PFSK-1 (cell line): ENCODE results near the gene HGFAC.

ENCODE experiments used
- FOXP2 ChIP-seq: optimal IDR thresholded peaks from 2 replicates; pipeline ENCODE3; 2011; ENCODE audit warnings: borderline replicate concordance, control low read depth, inconsistent platforms; ENCODE audit not compliant: insufficient read depth; ENCODE audit errors: extremely low read length, extremely low read depth
- POLR2AphosphoS5 ChIP-seq: IDR thresholded peaks from 2 replicates; pipeline ENCODE4 v1.6.1; 2012; ENCODE audit warnings: low read depth, mild to moderate bottlenecking, control low read depth, low read length, moderate library complexity
- SIN3A ChIP-seq: IDR thresholded peaks from 2 replicates; pipeline ENCODE4 v1.6.1; 2012; ENCODE audit warnings: mild to moderate bottlenecking, low read length, moderate library complexity, borderline replicate concordance; ENCODE audit not compliant: insufficient read depth
- TAF1 ChIP-seq: IDR thresholded peaks from 2 replicates; pipeline ENCODE4 v1.6.1; 2012; ENCODE audit warnings: low read length, control low read depth, borderline replicate concordance; ENCODE audit not compliant: insufficient read depth
- TF ChIP-seq, protein P1 (sequence below), 2 experiments: IDR thresholded peaks; 2 replicates each; pipeline versions ENCODE4 v1.6.1 to v1.8.0; 2011 to 2012; ENCODE audit warnings: low read depth in 2 of 2, low read length in 2 of 2, control low read depth in 1 of 2, inconsistent platforms in 1 of 2, mild to moderate bottlenecking in 1 of 2, moderate library complexity in 1 of 2; ENCODE audit not compliant: insufficient read depth in 1 of 2

The HGFAC gene

DNA sequence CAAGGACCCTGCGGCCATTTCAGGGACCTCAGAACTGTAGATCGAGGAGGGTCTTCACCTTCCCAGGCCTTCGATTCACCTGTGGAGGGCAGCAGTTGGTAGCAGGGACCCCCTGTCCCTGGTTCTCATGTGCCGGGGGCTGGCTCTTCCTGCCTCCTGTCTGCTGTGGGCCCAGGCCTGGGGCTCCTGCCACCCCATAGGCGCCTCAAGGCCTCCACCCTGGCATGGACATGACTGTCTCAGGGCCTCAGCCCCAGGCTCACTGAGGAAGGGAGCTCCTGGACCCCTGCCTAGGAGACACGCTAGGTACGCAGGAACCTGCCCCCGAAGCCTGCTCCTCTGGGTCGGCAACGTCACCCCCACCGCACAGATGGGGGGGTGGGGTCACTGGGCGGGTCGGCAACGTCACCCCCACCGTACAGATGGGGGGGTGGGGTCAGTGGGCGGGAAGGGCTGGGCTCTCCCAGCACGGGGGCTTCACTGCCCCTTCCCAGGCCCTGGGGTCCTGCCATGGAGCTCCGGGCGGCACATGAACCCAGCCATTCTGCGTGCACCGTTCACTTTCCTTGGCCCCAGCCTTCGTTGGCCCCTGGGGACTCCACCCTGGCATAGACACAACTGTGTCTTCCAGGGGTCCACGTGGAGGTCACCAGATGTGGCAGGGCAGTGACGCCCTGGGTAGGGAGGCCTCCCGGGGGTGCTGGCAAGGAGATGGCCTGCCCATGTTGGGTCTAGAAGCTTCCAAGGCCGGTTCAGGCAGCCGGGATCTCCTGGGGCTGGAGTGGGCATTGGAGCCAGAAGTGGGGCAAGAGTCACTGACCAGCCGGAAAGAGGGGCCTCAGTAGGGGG lies 3.5 kb upstream of the HGFAC start:
- TF ChIP-seq TAF1 (no peak), POLR2AphosphoS5 (no peak), SIN3A (no peak), FOXP2 (no peak)
- TF ChIP-seq, protein P1, sequence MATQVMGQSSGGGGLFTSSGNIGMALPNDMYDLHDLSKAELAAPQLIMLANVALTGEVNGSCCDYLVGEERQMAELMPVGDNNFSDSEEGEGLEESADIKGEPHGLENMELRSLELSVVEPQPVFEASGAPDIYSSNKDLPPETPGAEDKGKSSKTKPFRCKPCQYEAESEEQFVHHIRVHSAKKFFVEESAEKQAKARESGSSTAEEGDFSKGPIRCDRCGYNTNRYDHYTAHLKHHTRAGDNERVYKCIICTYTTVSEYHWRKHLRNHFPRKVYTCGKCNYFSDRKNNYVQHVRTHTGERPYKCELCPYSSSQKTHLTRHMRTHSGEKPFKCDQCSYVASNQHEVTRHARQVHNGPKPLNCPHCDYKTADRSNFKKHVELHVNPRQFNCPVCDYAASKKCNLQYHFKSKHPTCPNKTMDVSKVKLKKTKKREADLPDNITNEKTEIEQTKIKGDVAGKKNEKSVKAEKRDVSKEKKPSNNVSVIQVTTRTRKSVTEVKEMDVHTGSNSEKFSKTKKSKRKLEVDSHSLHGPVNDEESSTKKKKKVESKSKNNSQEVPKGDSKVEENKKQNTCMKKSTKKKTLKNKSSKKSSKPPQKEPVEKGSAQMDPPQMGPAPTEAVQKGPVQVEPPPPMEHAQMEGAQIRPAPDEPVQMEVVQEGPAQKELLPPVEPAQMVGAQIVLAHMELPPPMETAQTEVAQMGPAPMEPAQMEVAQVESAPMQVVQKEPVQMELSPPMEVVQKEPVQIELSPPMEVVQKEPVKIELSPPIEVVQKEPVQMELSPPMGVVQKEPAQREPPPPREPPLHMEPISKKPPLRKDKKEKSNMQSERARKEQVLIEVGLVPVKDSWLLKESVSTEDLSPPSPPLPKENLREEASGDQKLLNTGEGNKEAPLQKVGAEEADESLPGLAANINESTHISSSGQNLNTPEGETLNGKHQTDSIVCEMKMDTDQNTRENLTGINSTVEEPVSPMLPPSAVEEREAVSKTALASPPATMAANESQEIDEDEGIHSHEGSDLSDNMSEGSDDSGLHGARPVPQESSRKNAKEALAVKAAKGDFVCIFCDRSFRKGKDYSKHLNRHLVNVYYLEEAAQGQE (IDR thresholded peaks at IDR 0.05; ENCODE audit: insufficient read depth in 1 of 2, low read depth in 2 of 2, low read length in 2 of 2): no peak

DNA sequence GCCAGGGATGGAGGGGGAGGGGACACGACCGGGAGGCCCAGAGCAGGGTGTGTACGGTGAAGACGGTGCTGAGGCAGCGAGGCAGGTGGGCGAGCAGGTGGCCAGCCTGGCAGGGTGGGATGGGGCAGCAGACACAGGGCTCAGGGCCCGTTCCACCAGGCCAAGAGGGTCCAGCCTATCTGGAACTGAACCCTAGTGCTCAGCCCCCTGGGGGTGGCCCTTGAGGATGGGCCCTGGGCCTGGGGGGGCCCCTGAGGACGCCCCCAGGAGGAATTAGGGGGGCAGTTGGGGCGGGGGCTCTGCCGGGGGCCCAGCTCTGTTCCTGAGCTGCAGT lies 3.0 kb upstream of the HGFAC start:
- TF ChIP-seq SIN3A (no peak), TAF1 (no peak), POLR2AphosphoS5 (no peak), FOXP2 (no peak)
- TF ChIP-seq, protein P1 (IDR thresholded peaks at IDR 0.05; ENCODE audit: insufficient read depth in 1 of 2, low read depth in 2 of 2, low read length in 2 of 2): no peak

DNA sequence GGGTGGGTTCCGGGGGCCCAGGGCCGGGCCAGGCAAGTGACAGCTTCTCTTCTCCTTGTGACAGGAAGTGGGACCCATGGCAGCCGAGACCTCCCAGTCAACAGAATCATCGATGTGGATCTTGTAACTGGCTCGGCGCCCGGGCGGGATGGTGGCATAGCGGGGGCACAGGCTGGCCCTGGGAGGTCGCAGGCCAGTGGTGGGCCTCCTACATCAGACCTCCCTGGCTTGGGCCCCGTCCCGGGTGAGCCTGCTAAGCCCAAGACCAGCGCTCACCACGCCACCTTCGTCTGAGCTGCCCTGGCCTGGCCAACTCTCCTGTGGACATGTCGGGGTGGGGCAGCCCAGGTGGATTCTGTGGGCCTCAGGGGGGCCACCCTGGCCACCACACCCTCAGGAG lies 2.4 kb upstream of the HGFAC start:
- TF ChIP-seq, protein P1 (IDR thresholded peaks at IDR 0.05; ENCODE audit: insufficient read depth in 1 of 2, low read depth in 2 of 2, low read length in 2 of 2): no peak

DNA sequence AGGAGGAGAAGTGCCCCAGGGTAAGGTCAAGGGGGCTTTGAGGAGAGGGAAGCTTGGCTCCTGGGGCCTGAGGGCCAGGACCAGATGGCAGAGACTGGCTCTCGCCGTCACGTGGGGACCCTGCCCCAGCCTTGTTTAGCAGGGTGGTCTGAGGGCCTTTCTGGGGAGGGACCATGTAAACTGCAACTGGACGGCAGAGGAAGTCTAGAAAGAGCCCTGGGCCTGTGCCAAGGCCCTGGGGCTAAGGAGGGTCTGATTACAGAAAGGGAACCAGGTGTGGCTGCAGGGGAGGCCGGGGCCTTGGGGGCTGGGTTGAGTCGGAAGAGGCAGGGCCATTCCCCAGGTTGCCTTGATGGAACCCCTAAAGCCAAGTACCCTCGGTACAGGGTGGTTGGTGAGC lies 1.8 kb upstream of the HGFAC start:
- no peak for TF ChIP-seq POLR2AphosphoS5
- TF ChIP-seq SIN3A: no peak
- TF ChIP-seq, protein P1 (IDR thresholded peaks at IDR 0.05; ENCODE audit: insufficient read depth in 1 of 2, low read depth in 2 of 2, low read length in 2 of 2): no peak
- no peak for TF ChIP-seq TAF1
- TF ChIP-seq FOXP2: no peak

DNA sequence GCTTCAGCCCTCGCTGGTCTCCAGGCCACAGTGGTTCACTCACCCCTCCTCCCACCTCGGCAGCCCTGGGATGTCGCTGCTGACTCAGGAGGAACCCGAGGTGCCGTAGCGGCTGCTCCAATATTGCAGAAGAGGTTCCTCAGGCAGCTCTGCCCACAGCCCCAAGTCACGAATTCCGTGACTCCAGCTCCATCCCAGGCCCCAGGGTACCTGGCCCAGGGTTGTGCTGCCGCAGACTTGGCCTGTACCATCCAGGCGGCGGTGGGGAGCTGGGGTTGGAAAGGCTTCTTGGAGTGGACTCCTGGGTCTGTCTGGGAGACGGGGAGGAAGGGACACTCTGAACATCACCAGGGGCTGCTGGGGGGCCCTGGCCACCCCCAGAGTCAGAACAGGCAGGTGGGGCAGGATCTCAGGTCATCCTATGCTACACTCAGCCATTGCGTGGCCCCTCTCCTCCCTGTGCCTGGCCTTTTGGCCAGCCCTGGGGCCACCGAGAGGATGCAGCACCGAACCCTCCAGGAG lies 728 bp upstream of the HGFAC start:
- TF ChIP-seq, protein P1 (IDR thresholded peaks at IDR 0.05; ENCODE audit: insufficient read depth in 1 of 2, low read depth in 2 of 2, low read length in 2 of 2): no peak
- no peak for TF ChIP-seq SIN3A
- no peak for TF ChIP-seq TAF1
- TF ChIP-seq FOXP2: no peak
- no peak for TF ChIP-seq POLR2AphosphoS5
